ENCODE results near the gene BAHCC1.

- TF ChIP-seq CTCF (IDR thresholded peaks at IDR 0.05) (no peak), EP300 (IDR thresholded peaks at IDR 0.05) (no peak), POLR2A (IDR thresholded peaks at IDR 0.05) (peak in 2 of 4 donors; percentile 59 to 75), POLR2AphosphoS5 (IDR thresholded peaks at IDR 0.05) (peak; percentile 21 to 40)
Measured at GRCh38 chr17:81387100-81388090, 7.9 kb upstream of the BAHCC1 start.
